Keratinocyte (primary cell): ENCODE measurements around the gene SEBOX. TPM values are rescaled to one million over a fixed set of nuclear protein-coding genes. Genes with fewer than 3 reads are reported as not detected.

Experiments
- DNase-seq: peaks from one replicate; pipeline ENCODE4 v3.0.0-alpha.2; 2011; ENCODE audit warnings: low read depth, missing footprints, low spot score
- FAIRE-seq: peaks from 2 replicates; lab custom pipeline; 2011; peaks lifted over from hg19 to GRCh38; lab: Jason Lieb, UNC
- H2AFZ ChIP-seq: 2 replicates; pipeline ENCODE4 v1.6.0; 2012; ENCODE audit warnings: low read length, control low read depth, inconsistent platforms; ENCODE audit not compliant: control insufficient read depth
- H3K27ac ChIP-seq: 2 replicates; pipeline ENCODE4 v1.5.1; 2011; ENCODE audit warnings: low read length; ENCODE audit not compliant: control insufficient read depth, insufficient read depth
- H3K27me3 ChIP-seq: 3 replicates; pipeline ENCODE4 v1.6.0; 2011; ENCODE audit warnings: low read length; ENCODE audit not compliant: control insufficient read depth, insufficient read depth; ENCODE audit errors: extremely low read depth
- H3K36me3 ChIP-seq, 2 experiments: 2 replicates in 1 of 2; 3 replicates in 1 of 2; pipeline ENCODE4 v1.5.1; 2011; ENCODE audit warnings: low read length in 2 of 2, mild to moderate bottlenecking in 1 of 2; ENCODE audit not compliant: control insufficient read depth in 2 of 2, insufficient read depth in 2 of 2; ENCODE audit errors: extremely low read depth in 1 of 2
- H3K4me1 ChIP-seq: 3 replicates; pipeline ENCODE4 v1.5.1; 2011; ENCODE audit warnings: low read length; ENCODE audit not compliant: control insufficient read depth, insufficient read depth; ENCODE audit errors: extremely low read depth
- H3K4me2 ChIP-seq: 3 replicates; pipeline ENCODE4 v1.6.0; 2011; ENCODE audit warnings: low read depth, low read length; ENCODE audit not compliant: control insufficient read depth, insufficient read depth; ENCODE audit errors: extremely low read depth
- H3K4me3 ChIP-seq, 3 experiments: fragments of 200-600 bp in 1 of 3; sonication (generic) in 1 of 3; 2 replicates in 2 of 3; 3 replicates in 1 of 3; pipeline ENCODE4 v1.5.1; 2011 to 2016; ENCODE audit warnings: low read length in 3 of 3, mild to moderate bottlenecking in 3 of 3, control low read depth in 2 of 3, inconsistent platforms in 1 of 3, low read depth in 1 of 3, mixed read lengths in 1 of 3, mixed run types in 1 of 3, moderate library complexity in 1 of 3; ENCODE audit not compliant: control insufficient read depth in 2 of 3, insufficient read depth in 2 of 3; ENCODE audit errors: extremely low read depth in 1 of 3
- H3K79me2 ChIP-seq: 2 replicates; pipeline ENCODE4 v1.6.0; 2012; ENCODE audit warnings: low read length; ENCODE audit not compliant: control insufficient read depth, insufficient read depth
- H3K9ac ChIP-seq: 3 replicates; pipeline ENCODE4 v1.6.0; 2011; ENCODE audit warnings: low read length; ENCODE audit not compliant: control insufficient read depth, insufficient read depth; ENCODE audit errors: extremely low read depth
- H3K9me1 ChIP-seq: 3 replicates; pipeline ENCODE4 v1.6.0; 2011; ENCODE audit warnings: low read length; ENCODE audit not compliant: control insufficient read depth, insufficient read depth; ENCODE audit errors: extremely low read depth
- H3K9me3 ChIP-seq: 2 replicates; pipeline ENCODE4 v1.5.1; 2012; ENCODE audit warnings: low read depth, low read length; ENCODE audit not compliant: control insufficient read depth
- H4K20me1 ChIP-seq: 3 replicates; pipeline ENCODE4 v1.6.0; 2011; ENCODE audit warnings: low read length; ENCODE audit not compliant: control insufficient read depth, insufficient read depth; ENCODE audit errors: extremely low read depth
- EZH2 ChIP-seq: IDR thresholded peaks from one replicate; pipeline ENCODE4 v1.6.1; 2012; ENCODE audit warnings: inconsistent platforms, mild to moderate bottlenecking, low read length, moderate library complexity
- dilution Hi-C: fragments of 300-500 bp; cut with MboI; formaldehyde crosslinking; loops from one replicate; pipeline ENCODE4 v1.7.0; 2020; ENCODE audit warnings: low sequenced_read_pairs; ENCODE audit not compliant: extremely low pct_ligation_motif_present
- polyA plus RNA-seq, 5 experiments: library from polyadenylated mRNA; depleted of rRNA in 3 of 5; stranded (reverse) in 3 of 5; stranded (forward) in 1 of 5; unstranded in 1 of 5; fragments of >200 nt; gene quantifications; 1 replicate in 1 of 5; 2 replicates in 3 of 5; 3 replicates in 1 of 5; pipeline versions ENCODE4 v1.2.1 to v1.2.3, GENCODE V29; 2011 to 2012; ENCODE audit warnings: missing spikeins in 2 of 5, low read depth in 1 of 5, low replicate concordance in 1 of 5
- TF ChIP-seq, protein P1 (sequence below), 3 experiments: IDR thresholded peaks in 1 of 3; conservative IDR thresholded peaks in 1 of 3; optimal IDR thresholded peaks in 1 of 3; 2 replicates in 2 of 3; 3 replicates in 1 of 3; pipeline versions ENCODE3 to v1.5.1; 2011; ENCODE audit warnings: low read length in 3 of 3, mild to moderate bottlenecking in 3 of 3, moderate library complexity in 2 of 3, control low read depth in 1 of 3, inconsistent platforms in 1 of 3; ENCODE audit not compliant: insufficient read depth in 2 of 3; ENCODE audit errors: extremely low read depth in 1 of 3

The SEBOX gene
- polyA plus RNA-seq, 1 donor (not counting 4 experiments of a cell fraction or from before 2014, with no cell fraction given): not detected

DNA sequence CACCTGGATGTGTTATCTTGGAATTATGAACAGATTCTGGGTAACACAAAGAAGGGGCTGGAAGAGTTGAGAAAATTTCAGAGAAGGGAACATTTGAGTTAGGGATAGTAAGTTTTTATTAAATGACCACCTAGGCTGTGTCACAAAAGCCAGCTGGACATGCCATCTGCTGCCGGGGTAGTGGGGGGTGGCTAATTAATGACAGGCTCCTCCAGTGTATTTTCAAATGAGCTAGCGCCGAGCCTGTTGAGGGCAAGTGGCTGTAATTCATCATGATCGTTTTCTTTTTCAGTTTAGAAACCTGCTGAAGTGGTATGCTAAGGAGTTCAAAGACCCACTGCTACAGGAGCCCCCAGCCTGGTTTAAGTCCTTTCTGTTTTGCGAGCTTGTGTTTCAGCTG is 39.8 kb downstream of the SEBOX start:
- dilution Hi-C loops: no loop called here
- Histone ChIP-seq H4K20me1 (no peaks in the 10 kb centered on the region), H3K4me2 (no peak overlapping the region), H3K27ac (no peak overlapping the region), H3K79me2 (peaks cover 35% of the 10 kb centered on the region), H2AFZ (no peak overlapping the region), H3K4me3 (no peak overlapping the region), H3K36me3 (peaks cover 7 to 14% of the 10 kb centered on the region in 2 experiments), H3K9me1 (peaks cover 2% of the 10 kb centered on the region), H3K9me3 (no peaks in the 10 kb centered on the region), H3K9ac (no peak overlapping the region), H3K4me1 (peaks cover 24% of the 10 kb centered on the region), H3K27me3 (no peaks in the 10 kb centered on the region)
- FAIRE-seq (no peak), DNase-seq (no peak)
- TF ChIP-seq, protein P1, sequence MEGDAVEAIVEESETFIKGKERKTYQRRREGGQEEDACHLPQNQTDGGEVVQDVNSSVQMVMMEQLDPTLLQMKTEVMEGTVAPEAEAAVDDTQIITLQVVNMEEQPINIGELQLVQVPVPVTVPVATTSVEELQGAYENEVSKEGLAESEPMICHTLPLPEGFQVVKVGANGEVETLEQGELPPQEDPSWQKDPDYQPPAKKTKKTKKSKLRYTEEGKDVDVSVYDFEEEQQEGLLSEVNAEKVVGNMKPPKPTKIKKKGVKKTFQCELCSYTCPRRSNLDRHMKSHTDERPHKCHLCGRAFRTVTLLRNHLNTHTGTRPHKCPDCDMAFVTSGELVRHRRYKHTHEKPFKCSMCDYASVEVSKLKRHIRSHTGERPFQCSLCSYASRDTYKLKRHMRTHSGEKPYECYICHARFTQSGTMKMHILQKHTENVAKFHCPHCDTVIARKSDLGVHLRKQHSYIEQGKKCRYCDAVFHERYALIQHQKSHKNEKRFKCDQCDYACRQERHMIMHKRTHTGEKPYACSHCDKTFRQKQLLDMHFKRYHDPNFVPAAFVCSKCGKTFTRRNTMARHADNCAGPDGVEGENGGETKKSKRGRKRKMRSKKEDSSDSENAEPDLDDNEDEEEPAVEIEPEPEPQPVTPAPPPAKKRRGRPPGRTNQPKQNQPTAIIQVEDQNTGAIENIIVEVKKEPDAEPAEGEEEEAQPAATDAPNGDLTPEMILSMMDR (optimal IDR thresholded peaks at IDR 0.05 in 1 of 3, IDR thresholded peaks at IDR 0.05 in 1 of 3, conservative IDR thresholded peaks at IDR 0.05 in 1 of 3; ENCODE audit: extremely low read depth in 1 of 3, insufficient read depth in 2 of 3, low read length in 3 of 3): no peak
- no peak for TF ChIP-seq EZH2

DNA sequence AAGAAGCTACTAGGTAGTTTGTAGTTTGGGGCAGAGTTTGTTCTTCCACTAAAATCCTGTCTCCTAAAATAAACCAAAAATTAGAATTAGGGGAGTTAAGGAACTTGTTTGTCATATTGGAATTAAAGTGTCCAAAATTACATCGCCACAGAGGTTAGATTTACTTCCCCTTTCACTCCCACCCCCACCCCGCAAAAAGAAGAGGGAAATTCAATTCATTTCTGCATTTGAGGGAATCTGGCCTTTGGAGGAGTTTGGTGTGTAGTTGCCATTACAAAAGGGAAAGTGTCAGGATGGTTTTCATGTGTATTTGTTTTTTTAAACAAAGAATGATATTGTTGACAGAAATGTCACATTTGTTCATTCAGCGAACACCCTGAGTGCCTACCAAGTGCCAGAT is 40.2 kb downstream of the SEBOX start:
- H3K9me3 ChIP-seq: no peaks in the 10 kb centered on the region
- H4K20me1 ChIP-seq: no peaks in the 10 kb centered on the region
- H3K9ac ChIP-seq: no peak overlapping the region
- H3K27ac ChIP-seq: no peak overlapping the region
- peaks cover 6 to 14% of the 10 kb centered on the region in 2 experiments for H3K36me3 ChIP-seq
- no peaks in the 10 kb centered on the region for H3K27me3 ChIP-seq
- H3K79me2 ChIP-seq: peaks cover 39% of the 10 kb centered on the region
- H3K4me3 ChIP-seq: no peak overlapping the region
- dilution Hi-C loops: no loop called here
- H3K4me2 ChIP-seq: no peak overlapping the region
- no peak for TF ChIP-seq EZH2
- TF ChIP-seq, protein P1 (optimal IDR thresholded peaks at IDR 0.05 in 1 of 3, IDR thresholded peaks at IDR 0.05 in 1 of 3, conservative IDR thresholded peaks at IDR 0.05 in 1 of 3; ENCODE audit: extremely low read depth in 1 of 3, insufficient read depth in 2 of 3, low read length in 3 of 3): no peak
- DNase-seq: no peak
- peaks cover 2% of the 10 kb centered on the region for H3K9me1 ChIP-seq
- FAIRE-seq: no peak
- H2AFZ ChIP-seq: no peak overlapping the region
- H3K4me1 ChIP-seq: peaks cover 28% of the 10 kb centered on the region
